GM19467 (cell line): ENCODE measurements around the gene JMJD1C.
"Not testable (repeated sequence)": the region's sequence is repeated elsewhere in the genome, so short reads cannot be mapped to it uniquely, and the experiment has no call there.

ENCODE experiments used
- ATAC-seq: cut with Tn5 transposase; IDR thresholded peaks from one replicate; pipeline ENCODE4 v1.9.1; 2021; ENCODE audit warnings: mild to moderate bottlenecking, moderate library complexity; ENCODE audit not compliant: unreplicated experiment

JMJD1C gene

GRCh38 chr10:63368365-63368764 is 97.4 kb downstream of the JMJD1C start:
- no peak for ATAC-seq

GRCh38 chr10:63366933-63367332 is 98.8 kb downstream of the JMJD1C start:
- no peak for ATAC-seq

- ATAC-seq: no peak
These were observed 99.6 kb downstream of the JMJD1C start for GRCh38 chr10:63365976-63366765.

- no peak for ATAC-seq
These were observed 100.9 kb downstream of the JMJD1C start for GRCh38 chr10:63364918-63365317.

GRCh38 chr10:63363951-63364350 is 101.8 kb downstream of the JMJD1C start:
- no peak for ATAC-seq

GRCh38 chr10:63355682-63356081 is 110.1 kb downstream of the JMJD1C start:
- ATAC-seq: no peak

- ATAC-seq: no peak
These were observed 112.8 kb downstream of the JMJD1C start for GRCh38 chr10:63352976-63353375.

- no peak for ATAC-seq
These were observed 117.4 kb downstream of the JMJD1C start for GRCh38 chr10:63348245-63348850.

GRCh38 chr10:63346015-63346441 is 119.7 kb downstream of the JMJD1C start:
- ATAC-seq: no peak

GRCh38 chr10:63344269-63344668 is 121.5 kb downstream of the JMJD1C start:
- no peak for ATAC-seq

GRCh38 chr10:63343476-63343875 is 122.3 kb downstream of the JMJD1C start:
- ATAC-seq: no peak

GRCh38 chr10:63339640-63340039 is 126.1 kb downstream of the JMJD1C start:
- ATAC-seq: not testable (repeated sequence)

- ATAC-seq: no peak
These were observed 128.1 kb downstream of the JMJD1C start for GRCh38 chr10:63337455-63338251.

- ATAC-seq: no peak
These were observed 134.2 kb downstream of the JMJD1C start for GRCh38 chr10:63331586-63331985.

GRCh38 chr10:63324495-63324854 is 141.3 kb downstream of the JMJD1C start:
- no peak for ATAC-seq

GRCh38 chr10:63323701-63324494 is 141.9 kb downstream of the JMJD1C start:
- ATAC-seq: no peak

- no peak for ATAC-seq
These were observed 145.1 kb downstream of the JMJD1C start for GRCh38 chr10:63320683-63321082.

- ATAC-seq: no peak
These were observed 146.5 kb downstream of the JMJD1C start for GRCh38 chr10:63319231-63319630.

GRCh38 chr10:63318491-63318890 is 147.3 kb downstream of the JMJD1C start:
- no peak for ATAC-seq

GRCh38 chr10:63314020-63314419 is 151.8 kb downstream of the JMJD1C start:
- no peak for ATAC-seq
